Measurements from ENCODE around the gene OR6X1. TPM values are rescaled to one million over a fixed set of nuclear protein-coding genes. Genes with fewer than 3 reads are reported as not detected.
"Not testable (repeated sequence)": the region's sequence is repeated elsewhere in the genome, so short reads cannot be mapped to it uniquely, and the experiment has no call there.

Gene OR6X1
- total RNA-seq, 1 donor from 2014 or later: not detected

DNA sequence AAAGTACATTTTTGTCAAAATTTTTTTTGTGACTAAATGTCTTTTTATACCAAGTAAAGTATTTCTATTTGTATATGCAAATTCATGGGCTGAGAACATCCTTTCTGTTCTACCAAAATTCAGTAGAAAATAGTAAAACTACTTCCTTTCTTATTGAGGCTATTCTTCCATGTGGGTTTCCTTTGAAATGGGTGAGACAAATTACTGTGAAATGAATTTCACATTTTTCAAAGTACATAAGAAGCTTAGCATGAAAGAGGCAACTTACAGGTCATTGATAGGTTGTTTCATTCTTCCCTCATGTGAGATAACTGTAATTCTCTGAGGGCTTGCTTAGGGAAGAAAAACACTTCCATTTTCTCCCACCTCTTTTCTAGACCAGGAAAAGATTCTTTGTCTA, 1.0 kb upstream of the OR6X1 start:
- TF ChIP-seq, protein P1, sequence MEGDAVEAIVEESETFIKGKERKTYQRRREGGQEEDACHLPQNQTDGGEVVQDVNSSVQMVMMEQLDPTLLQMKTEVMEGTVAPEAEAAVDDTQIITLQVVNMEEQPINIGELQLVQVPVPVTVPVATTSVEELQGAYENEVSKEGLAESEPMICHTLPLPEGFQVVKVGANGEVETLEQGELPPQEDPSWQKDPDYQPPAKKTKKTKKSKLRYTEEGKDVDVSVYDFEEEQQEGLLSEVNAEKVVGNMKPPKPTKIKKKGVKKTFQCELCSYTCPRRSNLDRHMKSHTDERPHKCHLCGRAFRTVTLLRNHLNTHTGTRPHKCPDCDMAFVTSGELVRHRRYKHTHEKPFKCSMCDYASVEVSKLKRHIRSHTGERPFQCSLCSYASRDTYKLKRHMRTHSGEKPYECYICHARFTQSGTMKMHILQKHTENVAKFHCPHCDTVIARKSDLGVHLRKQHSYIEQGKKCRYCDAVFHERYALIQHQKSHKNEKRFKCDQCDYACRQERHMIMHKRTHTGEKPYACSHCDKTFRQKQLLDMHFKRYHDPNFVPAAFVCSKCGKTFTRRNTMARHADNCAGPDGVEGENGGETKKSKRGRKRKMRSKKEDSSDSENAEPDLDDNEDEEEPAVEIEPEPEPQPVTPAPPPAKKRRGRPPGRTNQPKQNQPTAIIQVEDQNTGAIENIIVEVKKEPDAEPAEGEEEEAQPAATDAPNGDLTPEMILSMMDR (IDR thresholded peaks at IDR 0.05): no peak

DNA sequence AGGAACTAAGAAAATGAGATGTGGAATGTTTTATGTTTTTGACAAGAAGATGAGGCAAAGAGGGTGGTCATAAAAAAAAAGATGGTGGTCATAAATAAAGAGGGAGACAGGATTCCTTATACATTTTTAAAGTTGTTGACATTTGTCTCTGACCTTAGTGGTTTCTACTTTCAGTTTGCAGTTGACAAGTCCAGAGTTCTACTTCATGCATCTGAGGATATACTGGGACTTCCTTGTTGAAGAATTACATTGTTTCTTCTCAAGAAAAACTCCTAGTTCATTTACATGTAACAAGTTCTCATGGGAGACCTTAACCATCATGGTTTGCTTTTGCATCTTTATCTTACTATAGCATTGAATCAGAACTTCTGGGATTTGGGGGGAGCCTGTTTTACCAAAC, 1.2 kb downstream of the OR6X1 start:
- Histone ChIP-seq H3K4me3 (no peak overlapping the region), H3K27me3 (ENCODE audit: low read depth) (no peaks in the 10 kb centered on the region), H3K36me3 (no peaks in the 10 kb centered on the region), H3K27ac (no peak overlapping the region), H3K9me3 (no peaks in the 10 kb centered on the region), H3K4me1 (no peaks in the 10 kb centered on the region)
- intact Hi-C loops (cut with DNase I): no loop called here
- ATAC-seq (no peak), DNase-seq (no peak)
- TF ChIP-seq, protein P1 (IDR thresholded peaks at IDR 0.05): no peak

More for the DNA sequence above, 1.0 kb upstream of the OR6X1 start:
- Histone ChIP-seq H3K4me3 (no peak overlapping the region), H3K27ac (no peak overlapping the region), H3K36me3 (no peaks in the 10 kb centered on the region), H3K9me3 (no peaks in the 10 kb centered on the region), H3K4me1 (no peaks in the 10 kb centered on the region), H3K27me3 (ENCODE audit: low read depth) (no peaks in the 10 kb centered on the region)
- intact Hi-C loops (cut with DNase I): no loop called here
- DNase-seq (no peak), ATAC-seq (no peak)

DNA sequence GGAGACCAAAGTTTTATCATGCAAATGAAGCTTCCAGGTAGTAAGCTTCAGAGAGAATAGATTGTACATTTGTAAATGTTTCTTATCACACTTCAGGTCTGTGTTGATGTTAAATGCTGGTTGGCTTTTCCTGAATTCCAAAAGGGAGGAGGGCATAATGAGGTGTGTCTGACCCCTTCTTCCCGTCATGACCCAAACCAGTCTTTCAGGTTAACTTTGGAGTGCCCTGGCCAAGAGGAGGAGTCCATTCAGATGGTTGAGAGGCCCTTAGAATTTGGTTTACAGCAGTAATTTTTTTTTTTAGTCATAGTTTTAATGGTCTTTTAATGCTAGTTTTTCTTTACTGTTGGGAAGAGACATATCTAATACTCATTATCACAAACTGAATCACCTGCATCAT, 2.5 kb downstream of the OR6X1 start:
- H3K36me3 ChIP-seq: no peaks in the 10 kb centered on the region
- no peaks in the 10 kb centered on the region for H3K27me3 ChIP-seq (ENCODE audit: low read depth)
- intact Hi-C loops (cut with DNase I): no loop called here
- no peak overlapping the region for H3K27ac ChIP-seq
- H3K4me3 ChIP-seq: no peak overlapping the region
- TF ChIP-seq, protein P1 (IDR thresholded peaks at IDR 0.05): no peak
- peak; percentile 45 for ATAC-seq
- DNase-seq: no peak
- H3K9me3 ChIP-seq: no peaks in the 10 kb centered on the region
- no peaks in the 10 kb centered on the region for H3K4me1 ChIP-seq

DNA sequence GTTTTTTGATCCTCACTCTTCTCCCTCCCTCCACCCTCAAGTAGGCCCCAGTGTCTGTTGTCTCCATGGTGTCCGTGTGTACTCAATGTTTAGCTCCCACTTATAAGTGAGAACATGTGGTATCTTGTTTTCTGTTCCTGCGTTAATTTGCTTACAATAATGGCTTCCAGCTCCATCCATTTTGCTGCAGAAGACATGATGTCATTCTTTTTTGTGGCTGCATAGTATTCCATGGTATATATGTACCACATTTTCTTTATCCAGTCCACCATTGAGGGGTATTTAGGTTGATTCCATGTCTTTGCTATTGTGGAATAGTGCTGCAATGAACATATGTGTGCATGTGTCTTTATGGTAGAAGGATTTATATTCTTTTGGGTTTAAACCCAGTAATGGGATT, 6.0 kb downstream of the OR6X1 start:
- intact Hi-C loops (cut with DNase I); H3K4me3 ChIP-seq; H3K9me3 ChIP-seq; ATAC-seq; H3K27me3 ChIP-seq (ENCODE audit: low read depth); H3K4me1 ChIP-seq; H3K36me3 ChIP-seq; DNase-seq; H3K27ac ChIP-seq: not testable (repeated sequence)

DNA sequence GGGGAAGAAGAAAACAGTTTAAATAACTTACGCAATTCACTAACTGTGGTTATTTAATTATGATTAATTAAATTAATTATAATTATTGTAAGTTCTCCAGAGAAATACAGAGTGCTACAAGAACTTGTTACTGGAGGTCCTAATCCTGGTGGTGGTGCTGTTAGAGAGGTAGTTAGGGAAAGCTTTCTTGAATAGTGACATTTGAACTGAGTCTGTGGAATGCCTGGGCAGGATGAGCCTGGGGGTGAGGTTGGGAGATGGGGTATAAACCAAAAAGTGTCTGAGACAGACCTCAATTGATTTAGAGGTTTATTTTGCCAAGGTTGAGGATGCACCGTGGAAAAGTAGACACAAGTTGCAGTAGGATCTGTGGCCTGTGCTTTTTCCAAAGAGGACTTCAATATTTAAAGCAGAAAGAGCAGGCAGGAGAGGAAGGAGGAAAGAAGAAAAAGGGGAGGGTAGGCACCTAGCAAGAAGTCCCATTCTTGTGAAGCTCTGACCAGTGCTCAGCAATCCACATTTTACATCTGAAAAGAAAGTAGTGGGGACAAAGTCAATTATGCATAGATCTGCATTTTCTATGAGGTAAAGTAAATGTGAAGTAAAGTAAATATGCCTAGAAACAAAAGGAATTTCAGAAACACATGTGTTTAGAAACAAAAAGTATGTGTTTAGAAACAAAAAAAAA, 8.4 kb downstream of the OR6X1 start:
- no peak for DNase-seq
- intact Hi-C loops (cut with DNase I): no loop called here
- Histone ChIP-seq H3K4me1 (peaks cover 10% of the 10 kb centered on the region), H3K9me3 (no peaks in the 10 kb centered on the region), H3K4me3 (no peak overlapping the region), H3K27ac (no peak overlapping the region), H3K27me3 (ENCODE audit: low read depth) (no peaks in the 10 kb centered on the region), H3K36me3 (no peaks in the 10 kb centered on the region)
- TF ChIP-seq, protein P1 (IDR thresholded peaks at IDR 0.05): no peak
- no peak for ATAC-seq

DNA sequence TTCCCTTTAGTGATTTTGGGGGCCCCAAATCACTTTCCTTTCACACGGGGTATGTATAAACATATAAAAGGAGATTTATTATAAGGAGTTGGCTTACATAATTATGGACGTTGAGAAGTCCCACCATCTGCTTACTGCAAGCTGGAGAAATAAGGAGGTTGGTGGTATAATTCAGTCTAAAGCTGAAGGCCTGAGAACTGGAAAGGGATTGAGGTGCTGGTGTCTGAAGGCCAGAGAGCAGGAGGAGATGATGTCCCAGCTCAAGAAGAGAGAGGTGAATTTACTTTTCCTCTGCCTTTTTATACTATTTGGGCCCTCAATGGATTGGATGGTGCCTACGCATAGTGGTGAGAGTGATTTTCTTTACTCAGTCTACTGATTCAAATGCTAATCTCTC, 11.6 kb downstream of the OR6X1 start:
- DNase-seq: no peak
- Histone ChIP-seq H3K36me3 (peaks cover 5% of the 10 kb centered on the region), H3K27me3 (ENCODE audit: low read depth) (no peaks in the 10 kb centered on the region), H3K4me1 (peaks cover 22% of the 10 kb centered on the region), H3K4me3 (peak overlapping the region; percentile 98), H3K9me3 (no peaks in the 10 kb centered on the region), H3K27ac (no peak overlapping the region)
- ATAC-seq: no peak
- TF ChIP-seq, protein P1 (IDR thresholded peaks at IDR 0.05): no peak
- intact Hi-C loops (cut with DNase I): no loop called here

Measured in lower lobe of right lung (tissue), 2 donors.